HG03378 (cell line): ENCODE measurements around the gene ZNF804B.

Source experiments
- ATAC-seq: cut with Tn5 transposase; IDR thresholded peaks from one replicate; pipeline ENCODE4 v1.9.1; 2021; ENCODE audit warnings: mild to moderate bottlenecking, moderate library complexity; ENCODE audit not compliant: unreplicated experiment

Gene ZNF804B

GRCh38 chr7:89246196-89246595 lies 486.7 kb downstream of the ZNF804B start:
- no peak for ATAC-seq

GRCh38 chr7:89247207-89247606 lies 487.7 kb downstream of the ZNF804B start:
- ATAC-seq: no peak

- ATAC-seq: no peak
Observed at GRCh38 chr7:89259085-89259484, 499.6 kb downstream of the ZNF804B start.

GRCh38 chr7:89264126-89264525 lies 504.6 kb downstream of the ZNF804B start:
- no peak for ATAC-seq

GRCh38 chr7:89265631-89266030 lies 506.1 kb downstream of the ZNF804B start:
- no peak for ATAC-seq

- ATAC-seq: no peak
Observed at GRCh38 chr7:89283302-89283701, 523.8 kb downstream of the ZNF804B start.

- no peak for ATAC-seq
Observed at GRCh38 chr7:89308535-89308934, 549.0 kb downstream of the ZNF804B start.

GRCh38 chr7:89311886-89312285 lies 552.4 kb downstream of the ZNF804B start:
- ATAC-seq: no peak

- no peak for ATAC-seq
Observed at GRCh38 chr7:89312551-89312950, 553.1 kb downstream of the ZNF804B start.

- no peak for ATAC-seq
Observed at GRCh38 chr7:89316584-89317251, 557.2 kb downstream of the ZNF804B start.

- no peak for ATAC-seq
Observed at GRCh38 chr7:89332026-89332425, 572.5 kb downstream of the ZNF804B start.

GRCh38 chr7:89334797-89335196 lies 575.3 kb downstream of the ZNF804B start:
- ATAC-seq: no peak

- no peak for ATAC-seq
Observed at GRCh38 chr7:89335490-89335889, 576.0 kb downstream of the ZNF804B start.

GRCh38 chr7:89336121-89336520 lies 576.6 kb downstream of the ZNF804B start:
- ATAC-seq: no peak

GRCh38 chr7:89339748-89340147 lies 580.2 kb downstream of the ZNF804B start:
- no peak for ATAC-seq

- no peak for ATAC-seq
Observed at GRCh38 chr7:89357121-89357520, 597.6 kb downstream of the ZNF804B start.

GRCh38 chr7:89377219-89377618 lies 617.7 kb downstream of the ZNF804B start:
- no peak for ATAC-seq

GRCh38 chr7:89385411-89385810 lies 625.9 kb downstream of the ZNF804B start:
- ATAC-seq: no peak
